Measurements from ENCODE around the gene GUK1.

DNA sequence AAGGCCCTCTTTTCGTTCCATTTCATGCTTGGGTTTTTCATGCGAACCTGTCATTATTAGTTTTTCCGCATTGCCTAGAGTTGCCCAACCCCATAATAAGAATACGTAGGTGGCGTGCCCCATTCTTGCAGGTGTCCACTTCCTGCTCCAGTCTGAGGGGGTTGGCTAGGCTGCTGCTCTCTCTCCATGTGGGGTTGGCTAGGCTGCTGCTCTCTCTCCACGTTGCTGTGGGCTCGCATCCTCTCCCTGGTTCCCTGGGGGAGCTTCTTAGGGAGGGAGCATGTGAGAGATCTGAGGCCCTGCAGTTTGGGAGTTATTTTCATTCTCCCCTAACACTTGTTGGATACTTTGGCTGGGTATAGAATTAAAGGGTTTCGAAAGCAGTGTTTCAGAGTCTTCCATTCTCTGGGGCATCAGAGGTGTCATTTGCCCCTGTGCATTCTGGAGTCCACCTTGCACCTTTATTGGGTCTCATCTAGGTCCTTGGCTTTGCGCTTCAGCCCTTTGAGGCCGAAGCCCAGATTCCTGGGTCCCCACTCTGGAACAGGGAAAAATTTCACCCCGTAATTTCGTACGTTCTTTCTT, 45.6 kb upstream of the GUK1 start:
- TF ChIP-seq EZH2 (IDR thresholded peaks at IDR 0.05): no peak
- no peak for TF ChIP-seq POLR2AphosphoS5 (IDR thresholded peaks at IDR 0.05; ENCODE audit: borderline replicate concordance, low read depth, low read length)

Data from SK-N-MC (cell line).